SK-N-SH (cell line): ENCODE measurements around the gene PABPC1L. TPM values are rescaled to one million over a fixed set of nuclear protein-coding genes. Genes with fewer than 3 reads are reported as not detected.

ENCODE experiments used
- CTCF ChIA-PET: fragments of 300-600, 350-600 bp; formaldehyde crosslinking; extraction: SDS; loops from one replicate; lab custom pipeline; 2021; lab: Yijun Ruan, JAX
- POLR2A ChIA-PET: fragments of 350-600 bp; sonication (Branson Sonifier 250); formaldehyde crosslinking; extraction: SDS; loops from one replicate; lab custom pipeline; 2020; ENCODE audit warnings: antibody characterized with exemption, inconsistent platforms; lab: Yijun Ruan, JAX
- DNase-seq: peaks from one replicate; pipeline ENCODE4 v3.0.0; 2012
- H2AFZ ChIP-seq: fragments of 200-600 bp; sonication (generic); 2 replicates; pipeline ENCODE4 v1.8.1; 2016; ENCODE audit warnings: antibody characterized with exemption, mild to moderate bottlenecking, low read depth
- H3F3A ChIP-seq: fragments of 200-600 bp; sonication (generic); replicated peaks from 2 replicates; pipeline ENCODE3; 2016; ENCODE audit warnings: antibody characterized with exemption, mild to moderate bottlenecking; ENCODE audit not compliant: insufficient read depth
- H3K27ac ChIP-seq, 2 experiments: fragments of 200-500 bp in 1 of 2; fragments of 200-600 bp in 1 of 2; sonication (Bioruptor generic) in 1 of 2; sonication (generic), shearing (Covaris generic) in 1 of 2; 2 replicates each; pipeline versions ENCODE4 v1.5.1 to v1.6.1; 2014 to 2016; ENCODE audit warnings: low read depth in 2 of 2, inconsistent platforms in 1 of 2, low read length in 1 of 2, mild to moderate bottlenecking in 1 of 2, mixed read lengths in 1 of 2
- H3K27me3 ChIP-seq: fragments of 200-600 bp; sonication (generic), shearing (Covaris generic); 2 replicates; pipeline ENCODE4 v1.6.1; 2016; ENCODE audit warnings: mixed run types; ENCODE audit not compliant: insufficient read depth
- H3K36me3 ChIP-seq, 2 experiments: fragments of 200-500 bp in 1 of 2; fragments of 200-600 bp in 1 of 2; sonication (Bioruptor generic) in 1 of 2; sonication (generic) in 1 of 2; replicated peaks in 1 of 2; 2 replicates each; pipeline versions ENCODE3 to v1.5.1; 2014 to 2016; ENCODE audit warnings: low read length in 1 of 2, mild to moderate bottlenecking in 1 of 2; ENCODE audit not compliant: insufficient read depth in 2 of 2, control insufficient read depth in 1 of 2
- H3K4me1 ChIP-seq, 2 experiments: fragments of 200-500 bp in 1 of 2; fragments of 200-600 bp in 1 of 2; sonication (Bioruptor generic) in 1 of 2; sonication (generic), shearing (Covaris generic) in 1 of 2; 2 replicates each; pipeline versions ENCODE4 v1.5.1 to v1.6.1; 2014 to 2016; ENCODE audit warnings: low read depth in 1 of 2, low read length in 1 of 2, mixed run types in 1 of 2; ENCODE audit not compliant: insufficient read depth in 2 of 2, control insufficient read depth in 1 of 2
- H3K4me2 ChIP-seq: fragments of 200-600 bp; sonication (generic), shearing (Covaris generic); 2 replicates; pipeline ENCODE4 v1.6.1; 2017; ENCODE audit warnings: mixed run types
- H3K4me3 ChIP-seq, 2 experiments: fragments of 200-500 bp in 1 of 2; fragments of 200-600 bp in 1 of 2; sonication (Bioruptor generic) in 1 of 2; sonication (generic), shearing (Covaris generic) in 1 of 2; 2 replicates each; pipeline versions ENCODE4 v1.5.1 to v1.8.1; 2014 to 2016; ENCODE audit warnings: low read depth in 2 of 2, inconsistent platforms in 1 of 2, low read length in 1 of 2, mild to moderate bottlenecking in 1 of 2, mixed read lengths in 1 of 2, moderate library complexity in 1 of 2
- H3K79me2 ChIP-seq: fragments of 200-600 bp; sonication (generic); 2 replicates; pipeline ENCODE4 v1.8.1; 2017; ENCODE audit warnings: mild to moderate bottlenecking; ENCODE audit not compliant: insufficient read depth
- H3K9ac ChIP-seq: fragments of 200-600 bp; sonication (generic); 2 replicates; pipeline ENCODE4 v1.6.1; 2017; ENCODE audit warnings: mixed run types
- H3K9me2 ChIP-seq: fragments of 200-600 bp; sonication (generic); 2 replicates; pipeline ENCODE4 v1.6.1; 2017; ENCODE audit warnings: mixed run types
- H3K9me3 ChIP-seq: fragments of 200-600 bp; sonication (generic); 2 replicates; pipeline ENCODE4 v1.6.1; 2017; ENCODE audit warnings: mixed run types, mild to moderate bottlenecking, moderate library complexity
- H4K20me1 ChIP-seq: fragments of 200-600 bp; sonication (generic); 2 replicates; pipeline ENCODE4 v1.6.1; 2017; ENCODE audit warnings: mild to moderate bottlenecking, mixed run types; ENCODE audit not compliant: insufficient read depth
- CHD2 ChIP-seq: fragments of 150-350 bp; IDR thresholded peaks from 2 replicates; pipeline ENCODE4 v1.6.1; 2018; ENCODE audit warnings: low read length; ENCODE audit not compliant: partially characterized antibody
- ELF1 ChIP-seq: IDR thresholded peaks from 2 replicates; pipeline ENCODE4 v1.4.0; 2012
- EZH2phosphoT487 ChIP-seq: fragments of 200-600 bp; sonication (generic); IDR thresholded peaks from 2 replicates; pipeline ENCODE4 v1.6.1; 2017; ENCODE audit warnings: low read depth, mixed run types, mild to moderate bottlenecking, antibody characterized with exemption, moderate library complexity, borderline replicate concordance
- GABPA ChIP-seq: IDR thresholded peaks from 2 replicates; pipeline ENCODE4 v1.4.0; 2012; ENCODE audit warnings: low read depth, mild to moderate bottlenecking
- IRF3 ChIP-seq: fragments of 150-350 bp; IDR thresholded peaks from 2 replicates; pipeline ENCODE4 v1.6.1; 2016; ENCODE audit warnings: mild to moderate bottlenecking, low read depth, low read length
- JUND ChIP-seq: IDR thresholded peaks from 2 replicates; pipeline ENCODE4 v1.4.0; 2012
- MEF2A ChIP-seq: IDR thresholded peaks from 2 replicates; pipeline ENCODE4 v1.4.0; 2012; ENCODE audit warnings: low read depth, borderline replicate concordance
- NFIC ChIP-seq: IDR thresholded peaks from 2 replicates; pipeline ENCODE4 v1.4.0; 2012; ENCODE audit warnings: borderline replicate concordance
- NRF1 ChIP-seq: IDR thresholded peaks from 2 replicates; pipeline ENCODE4 v1.6.1; 2012; ENCODE audit warnings: low read depth, mild to moderate bottlenecking, low read length
- POLR2AphosphoS5 ChIP-seq: IDR thresholded peaks from 2 replicates; pipeline ENCODE4 v1.6.1; 2012; ENCODE audit warnings: low read depth, low read length
- RCOR1 ChIP-seq: fragments of 150-350 bp; IDR thresholded peaks from 2 replicates; pipeline ENCODE4 v1.6.1; 2017; ENCODE audit warnings: antibody characterized with exemption, low read length
- REST ChIP-seq: IDR thresholded peaks from 2 replicates; pipeline ENCODE4 v1.6.1; 2012; ENCODE audit warnings: mild to moderate bottlenecking, low read depth, low read length, moderate library complexity
- RXRA ChIP-seq: IDR thresholded peaks from 2 replicates; pipeline ENCODE4 v1.4.0; 2012; ENCODE audit warnings: low read depth, mild to moderate bottlenecking, borderline replicate concordance
- SMC3 ChIP-seq: IDR thresholded peaks from 2 replicates; pipeline ENCODE4 v1.6.1; 2012; ENCODE audit warnings: low read depth, low read length, improper control_type of control experiment
- TCF12 ChIP-seq: IDR thresholded peaks from 2 replicates; pipeline ENCODE4 v1.4.0; 2012
- USF1 ChIP-seq: IDR thresholded peaks from 2 replicates; pipeline ENCODE4 v1.4.0; 2012; ENCODE audit warnings: low read depth, borderline replicate concordance
- USF2 ChIP-seq: fragments of 150-350 bp; IDR thresholded peaks from 2 replicates; pipeline ENCODE4 v1.6.1; 2017; ENCODE audit warnings: antibody characterized with exemption, low read length, low read depth, borderline replicate concordance
- YY1 ChIP-seq: IDR thresholded peaks from 2 replicates; pipeline ENCODE4 v1.4.0; 2012; ENCODE audit warnings: low read depth, mild to moderate bottlenecking
- ZBTB33 ChIP-seq: IDR thresholded peaks from 2 replicates; pipeline ENCODE4 v1.4.0; 2012; ENCODE audit warnings: low read depth, borderline replicate concordance
- WGBS: methylation state at CpG from one replicate; pipeline ENCODE4 v1.1.6; 2017; ENCODE audit warnings: low lambda C conversion rate; 5-methylcytosine and 5-hydroxymethylcytosine counted together
- polyA plus RNA-seq, 3 experiments: library from polyadenylated mRNA; depleted of rRNA; stranded (reverse); fragments of >200 nt; gene quantifications; 2 replicates each; pipeline ENCODE4 v1.2.3, GENCODE V29; 2012

The PABPC1L gene
- polyA plus RNA-seq, 1 of the 3 experiments (the other 2 are of a cell fraction): 205 TPM

GRCh38 chr20:44916586-44916985 lies 6.7 kb downstream of the PABPC1L start:
- Histone ChIP-seq H3F3A (no peaks in the 10 kb centered on the region), H3K27me3 (no peaks in the 10 kb centered on the region), H3K9ac (no peak overlapping the region), H3K4me3 (no peak overlapping the region), H3K36me3 (peaks cover 7 to 48% of the 10 kb centered on the region in 2 experiments), H3K9me2 (no peaks in the 10 kb centered on the region), H3K27ac (no peak overlapping the region), H3K79me2 (no peaks in the 10 kb centered on the region), H2AFZ (no peak overlapping the region), H4K20me1 (no peaks in the 10 kb centered on the region), H3K4me2 (no peak overlapping the region), H3K4me1 (no peaks in the 10 kb centered on the region; a peak in 1 of 4 replicates), H3K9me3 (no peaks in the 10 kb centered on the region)
- ChIA-PET CTCF (interaction anchor here (0.7 to 0.9 kb wide), 2 partner anchors 17 to 26 kb away, joined by 3 read pairs; no protein-coding TSS in a partner anchor), POLR2A (no interaction called here)
- 98% methylated on average over 6 of the region's 12 CpGs for WGBS
- TF ChIP-seq ELF1 (no peak), USF1 (no peak), MEF2A (no peak), GABPA (no peak), IRF3 (no peak), SMC3 (no peak), CHD2 (no peak), JUND (no peak), RXRA (no peak), RCOR1 (no peak), NFIC (no peak)
- DNase-seq: no peak

- Histone ChIP-seq H3K4me2 (no peak overlapping the region), H4K20me1 (no peaks in the 10 kb centered on the region), H3K27ac (no peak overlapping the region), H3K36me3 (peaks cover 7 to 47% of the 10 kb centered on the region in 2 experiments), H3K4me1 (no peaks in the 10 kb centered on the region), H2AFZ (no peak overlapping the region), H3K9me3 (no peaks in the 10 kb centered on the region), H3K9me2 (no peaks in the 10 kb centered on the region), H3K27me3 (no peaks in the 10 kb centered on the region), H3K9ac (no peak overlapping the region), H3F3A (no peaks in the 10 kb centered on the region), H3K4me3 (no peak overlapping the region), H3K79me2 (no peaks in the 10 kb centered on the region)
- TF ChIP-seq NRF1 (no peak), POLR2AphosphoS5 (no peak), EZH2phosphoT487 (no peak), USF2 (no peak), REST (no peak), JUND (no peak), ZBTB33 (no peak), YY1 (no peak), TCF12 (no peak)
- WGBS: 87% methylated on average over 2 of the region's 2 CpGs
- ChIA-PET CTCF (interaction anchor here (0.7 to 1.3 kb wide), 3 partner anchors 17 to 169 kb away, joined by 3 to 4 read pairs (median 3); no protein-coding TSS in a partner anchor), POLR2A (no interaction called here)
- no peak for DNase-seq
Observed at GRCh38 chr20:44917399-44917798, 7.5 kb downstream of the PABPC1L start.
